Type B pancreatic cell (in vitro differentiated cells): ENCODE data around the gene SORD. TPM values are rescaled to one million over a fixed set of nuclear protein-coding genes. Genes with fewer than 3 reads are reported as not detected.
"Not testable (repeated sequence)": the region's sequence is repeated elsewhere in the genome, so short reads cannot be mapped to it uniquely, and the experiment has no call there.

Source experiments
- DNase-seq: peaks from one replicate; pipeline ENCODE4 v3.0.0; 2021; ENCODE audit warnings: mixed read lengths; ENCODE audit not compliant: unreplicated experiment; ENCODE audit errors: extremely low spot score
- H3K27ac Mint-ChIP-seq: 2 replicates; pipeline ENCODE4 v1.8.0; 2021; ENCODE audit warnings: mild to moderate bottlenecking, mixed read lengths
- H3K27me3 Mint-ChIP-seq: 2 replicates; pipeline ENCODE4 v1.8.0; 2021; ENCODE audit warnings: mixed read lengths
- H3K36me3 Mint-ChIP-seq: 2 replicates; pipeline ENCODE4 v1.8.0; 2021; ENCODE audit warnings: mixed read lengths
- H3K4me1 Mint-ChIP-seq: one replicate; pipeline ENCODE4 v1.8.0; 2021; ENCODE audit warnings: mixed read lengths; ENCODE audit not compliant: unreplicated experiment
- H3K4me3 Mint-ChIP-seq: 2 replicates; pipeline ENCODE4 v1.8.0; 2021; ENCODE audit warnings: mild to moderate bottlenecking, mixed read lengths
- H3K9me3 Mint-ChIP-seq: 2 replicates; pipeline ENCODE4 v1.8.0; 2021; ENCODE audit warnings: mixed read lengths
- CTCF ChIP-seq: fragments of 200-600 bp; sonication (generic); conservative IDR thresholded peaks from 2 replicates; pipeline ENCODE4 v1.5.0; 2021; ENCODE audit warnings: antibody characterized with exemption, mild to moderate bottlenecking
- total RNA-seq: library from RNA; stranded (reverse); gene quantifications from 2 replicates; pipeline ENCODE4 v1.2.1, GENCODE V29; 2021; ENCODE audit warnings: low replicate concordance

Gene SORD
- total RNA-seq, 1 donor from 2014 or later: 58.7 TPM

GRCh38 chr15:44999105-44999504 is 23.9 kb upstream of the SORD start:
- DNase-seq: no peak
- H3K27ac Mint-ChIP-seq: no peak overlapping the region
- H3K27me3 Mint-ChIP-seq: peaks cover 2% of the 10 kb centered on the region
- no peaks in the 10 kb centered on the region for H3K4me1 Mint-ChIP-seq
- no peak overlapping the region for H3K4me3 Mint-ChIP-seq
- H3K9me3 Mint-ChIP-seq: no peaks in the 10 kb centered on the region
- H3K36me3 Mint-ChIP-seq: no peaks in the 10 kb centered on the region
- TF ChIP-seq CTCF: no peak

GRCh38 chr15:45001180-45001579 is 21.8 kb upstream of the SORD start:
- H3K36me3 Mint-ChIP-seq, H3K4me3 Mint-ChIP-seq, H3K27me3 Mint-ChIP-seq, H3K4me1 Mint-ChIP-seq, DNase-seq, H3K9me3 Mint-ChIP-seq, H3K27ac Mint-ChIP-seq: not testable (repeated sequence)

- not testable (repeated sequence) for H3K4me3 Mint-ChIP-seq, H3K9me3 Mint-ChIP-seq, H3K4me1 Mint-ChIP-seq, H3K36me3 Mint-ChIP-seq, H3K27ac Mint-ChIP-seq, DNase-seq, H3K27me3 Mint-ChIP-seq
Measured at GRCh38 chr15:45003731-45004410, 19.1 kb upstream of the SORD start.

- not testable (repeated sequence) for H3K36me3 Mint-ChIP-seq, H3K4me1 Mint-ChIP-seq, H3K27me3 Mint-ChIP-seq, H3K27ac Mint-ChIP-seq, H3K9me3 Mint-ChIP-seq, DNase-seq, H3K4me3 Mint-ChIP-seq
Measured at GRCh38 chr15:45004590-45005175, 18.3 kb upstream of the SORD start.

GRCh38 chr15:45009046-45009445 is 13.9 kb upstream of the SORD start:
- Mint-ChIP-seq H3K27ac (no peak overlapping the region), H3K9me3 (peaks cover 6% of the 10 kb centered on the region), H3K36me3 (no peaks in the 10 kb centered on the region), H3K4me3 (no peak overlapping the region), H3K27me3 (peaks cover 7% of the 10 kb centered on the region), H3K4me1 (no peaks in the 10 kb centered on the region)
- DNase-seq: no peak
- TF ChIP-seq CTCF: no peak

GRCh38 chr15:45015114-45015513 is 7.9 kb upstream of the SORD start:
- not testable (repeated sequence) for H3K4me1 Mint-ChIP-seq, H3K4me3 Mint-ChIP-seq, H3K36me3 Mint-ChIP-seq

GRCh38 chr15:45020222-45020900 is 2.6 kb upstream of the SORD start:
- not testable (repeated sequence) for H3K27ac Mint-ChIP-seq, H3K36me3 Mint-ChIP-seq, H3K4me3 Mint-ChIP-seq, H3K9me3 Mint-ChIP-seq, DNase-seq
- Mint-ChIP-seq H3K4me1 (peaks cover 15% of the 10 kb centered on the region), H3K27me3 (peaks cover 27% of the 10 kb centered on the region)

More at GRCh38 chr15:45015114-45015513, 7.9 kb upstream of the SORD start:
- DNase-seq, H3K27ac Mint-ChIP-seq, H3K9me3 Mint-ChIP-seq: not testable (repeated sequence)
- H3K27me3 Mint-ChIP-seq: peaks cover 36% of the 10 kb centered on the region

- DNase-seq, H3K4me3 Mint-ChIP-seq, H3K27ac Mint-ChIP-seq, H3K36me3 Mint-ChIP-seq, H3K9me3 Mint-ChIP-seq: not testable (repeated sequence)
- peaks cover 27% of the 10 kb centered on the region for H3K27me3 Mint-ChIP-seq
- peaks cover 15% of the 10 kb centered on the region for H3K4me1 Mint-ChIP-seq
Measured at GRCh38 chr15:45020901-45021259, 2.1 kb upstream of the SORD start.
